NCI-H748 treated with DMSO at 0.1 percent for 48 hours (cell line): ENCODE results near the gene ZNF567.
A peak's percentile ranks its signal among the peaks of the same experiment; 100 is the strongest.
"Not testable (repeated sequence)": the region's sequence is repeated elsewhere in the genome, so short reads cannot be mapped to it uniquely, and the experiment has no call there.

Source experiments
- DNase-seq: peaks from one replicate; lab custom pipeline; 2025; lab: John Stamatoyannopoulos, UW

Gene ZNF567

GRCh38 chr19:36687214-36688056, at the start of gene ZNF567:
TSS of gene ZNF567 (plus strand) at chr19:36687612. CDS start at chr19:36694868, 7,256 bp downstream.
- peak; percentile 94 for DNase-seq

- DNase-seq = no peak
These were observed 48.4 kb upstream of the ZNF567 start for GRCh38 chr19:36638862-36639510.

DNA sequence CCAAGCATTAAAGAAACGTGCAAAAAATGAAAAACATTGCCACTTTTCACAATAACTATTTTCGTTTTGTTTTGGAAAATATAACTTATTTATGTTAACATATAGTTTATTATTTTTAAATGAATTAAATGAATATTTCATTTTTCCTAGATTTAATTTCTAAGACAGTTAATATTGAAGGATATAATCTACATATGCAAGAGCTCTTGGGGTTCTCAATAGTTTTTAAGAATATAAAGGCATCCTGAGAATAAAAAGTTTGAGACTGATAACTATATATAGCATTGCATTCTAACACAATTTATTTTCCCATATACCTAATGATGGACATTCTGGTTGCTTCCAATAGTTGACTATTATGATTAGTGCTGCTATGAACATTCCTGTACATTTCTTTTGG, 40.7 kb upstream of the ZNF567 start:
- DNase-seq = no peak

- peak; percentile 64 for DNase-seq
These were observed 34.5 kb upstream of the ZNF567 start for GRCh38 chr19:36652958-36653357.

- no peak for DNase-seq
These were observed 21.6 kb upstream of the ZNF567 start for GRCh38 chr19:36665832-36666231.

- DNase-seq = no peak
These were observed 18.8 kb upstream of the ZNF567 start for GRCh38 chr19:36668646-36669045.

- no peak for DNase-seq
These were observed 15.0 kb upstream of the ZNF567 start for GRCh38 chr19:36672368-36672767.

- no peak for DNase-seq
These were observed 13.2 kb upstream of the ZNF567 start for GRCh38 chr19:36674201-36674600.

GRCh38 chr19:36679455-36679854, 8.0 kb upstream of the ZNF567 start:
- DNase-seq = no peak

GRCh38 chr19:36685835-36686234, 1.6 kb upstream of the ZNF567 start:
- no peak for DNase-seq

DNA sequence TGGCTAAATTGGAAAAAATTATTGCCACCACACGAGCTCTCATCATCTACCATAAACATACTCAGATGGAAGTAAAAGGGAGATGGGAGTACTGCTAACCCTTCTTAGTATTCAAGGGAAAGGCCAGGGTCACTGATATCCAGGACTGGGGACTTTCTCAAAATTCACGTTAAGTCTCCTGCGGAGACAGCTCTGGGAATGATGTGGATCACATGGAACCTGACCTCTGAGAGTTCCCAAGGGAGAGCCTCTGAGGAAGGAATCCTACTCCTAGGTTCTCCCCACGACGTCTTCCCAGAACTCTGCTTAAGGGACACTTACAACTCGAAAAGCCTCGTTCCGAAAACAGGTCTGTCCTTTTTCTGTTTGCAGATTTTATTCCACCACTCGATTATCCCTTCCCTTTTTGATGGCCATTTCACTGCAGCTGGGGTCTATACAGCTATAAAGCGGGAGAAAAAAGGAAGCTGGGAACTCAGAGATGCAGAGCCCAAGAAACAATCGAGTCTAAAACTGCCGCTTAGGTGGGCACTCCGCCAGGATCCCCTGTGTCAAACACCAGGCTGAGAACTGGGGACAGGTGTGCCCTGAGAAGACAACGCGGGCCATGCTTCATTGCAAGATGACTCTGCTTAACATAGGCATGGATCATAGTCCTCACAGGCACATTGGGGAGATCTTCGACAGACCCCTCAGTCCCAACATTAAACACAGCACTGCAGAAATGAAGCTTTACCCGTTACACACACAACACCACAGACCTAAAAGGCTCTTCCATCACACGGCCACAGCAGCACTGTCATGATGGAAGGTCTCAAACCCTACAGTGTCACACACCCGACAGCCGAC, 823 bp upstream of the ZNF567 start:
- peak; percentile 28 for DNase-seq

DNA sequence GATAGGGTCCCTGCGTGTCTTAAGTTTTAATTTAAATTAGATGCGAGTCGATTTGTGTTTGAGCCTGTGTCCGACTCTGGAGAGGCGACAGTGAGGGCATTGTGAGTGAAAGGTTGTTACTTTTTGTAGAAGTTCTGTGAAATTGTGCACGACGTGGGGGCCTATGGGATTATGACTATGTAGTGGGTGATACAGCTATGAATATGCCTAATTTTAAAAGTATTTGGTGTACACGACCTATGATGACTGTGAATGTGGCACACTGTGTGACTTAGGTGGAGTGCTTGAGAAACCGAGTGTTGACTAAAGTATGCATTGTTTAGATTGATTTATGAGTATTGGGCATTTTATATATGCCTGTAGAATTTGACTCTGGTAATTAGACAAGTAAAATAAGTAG, 646 bp downstream of the ZNF567 start:
- no peak for DNase-seq

GRCh38 chr19:36707134-36707533, 19.7 kb downstream of the ZNF567 start:
- DNase-seq = no peak

DNA sequence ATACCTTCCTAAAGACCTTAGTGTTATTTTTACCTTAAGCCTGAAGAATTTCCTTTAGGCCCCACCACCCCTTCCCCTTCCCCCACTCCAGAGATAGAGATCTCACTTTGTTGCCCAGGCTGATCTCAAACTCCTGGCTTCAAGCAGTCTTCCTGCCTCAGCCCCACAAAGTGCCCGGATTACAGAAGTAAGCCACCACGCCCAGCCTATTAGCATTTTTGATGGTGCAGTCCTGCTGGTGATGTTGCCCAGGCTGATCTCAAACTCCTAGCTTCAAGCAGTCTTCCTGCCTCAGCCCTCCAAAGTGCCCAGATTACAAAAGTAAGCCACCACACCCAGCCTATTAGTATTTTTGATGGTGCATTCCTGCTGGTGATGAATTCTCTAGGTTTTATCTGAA, 22.0 kb downstream of the ZNF567 start:
- DNase-seq = no peak

DNA sequence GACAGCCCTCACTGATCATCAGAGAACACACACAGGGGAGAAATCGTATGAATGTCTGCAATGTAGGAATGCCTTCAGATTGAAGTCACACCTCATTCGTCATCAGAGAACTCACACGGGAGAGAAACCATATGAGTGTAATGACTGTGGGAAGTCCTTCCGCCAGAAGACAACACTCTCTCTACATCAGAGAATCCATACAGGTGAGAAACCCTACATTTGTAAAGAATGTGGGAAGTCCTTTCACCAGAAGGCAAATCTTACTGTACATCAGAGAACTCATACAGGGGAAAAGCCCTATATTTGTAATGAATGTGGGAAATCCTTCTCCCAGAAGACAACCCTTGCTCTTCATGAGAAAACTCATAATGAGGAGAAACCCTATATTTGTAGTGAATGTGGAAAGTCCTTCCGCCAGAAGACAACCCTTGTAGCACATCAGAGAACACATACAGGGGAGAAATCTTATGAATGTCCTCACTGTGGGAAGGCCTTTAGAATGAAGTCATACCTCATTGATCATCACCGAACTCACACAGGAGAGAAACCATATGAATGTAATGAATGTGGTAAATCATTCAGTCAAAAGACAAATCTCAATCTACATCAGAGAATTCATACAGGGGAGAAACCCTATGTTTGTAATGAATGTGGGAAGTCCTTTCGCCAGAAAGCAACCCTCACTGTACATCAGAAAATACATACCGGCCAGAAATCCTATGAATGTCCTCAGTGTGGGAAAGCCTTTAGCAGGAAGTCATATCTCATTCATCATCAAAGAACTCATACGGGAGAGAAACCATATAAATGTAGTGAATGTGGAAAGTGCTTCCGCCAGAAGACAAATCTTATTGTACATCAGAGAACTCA, 32.5 kb downstream of the ZNF567 start:
- DNase-seq = no peak

- not testable (repeated sequence) for DNase-seq
These were observed 48.8 kb downstream of the ZNF567 start for GRCh38 chr19:36736166-36736565.

DNA sequence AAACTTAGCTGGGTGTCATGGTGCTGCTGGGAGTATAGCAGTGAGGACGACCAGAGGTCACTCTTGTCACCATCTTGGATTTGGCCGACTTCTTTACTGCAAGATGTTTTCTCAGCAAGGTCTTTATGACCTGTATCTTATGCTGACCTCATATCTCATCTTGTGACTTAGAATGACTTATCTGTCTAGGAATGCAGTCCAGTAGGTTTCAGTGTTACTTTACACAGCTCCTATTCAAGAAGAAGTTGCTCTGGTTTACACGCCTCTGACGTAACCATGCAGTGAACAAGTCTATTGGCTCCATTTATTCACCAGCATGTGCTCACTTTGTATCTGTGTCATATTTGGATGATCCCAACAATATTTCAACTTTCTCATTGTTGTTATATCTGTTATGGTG, 58.5 kb downstream of the ZNF567 start:
- no peak for DNase-seq

- no peak for DNase-seq
These were observed 60.3 kb downstream of the ZNF567 start for GRCh38 chr19:36747750-36748149.

DNA sequence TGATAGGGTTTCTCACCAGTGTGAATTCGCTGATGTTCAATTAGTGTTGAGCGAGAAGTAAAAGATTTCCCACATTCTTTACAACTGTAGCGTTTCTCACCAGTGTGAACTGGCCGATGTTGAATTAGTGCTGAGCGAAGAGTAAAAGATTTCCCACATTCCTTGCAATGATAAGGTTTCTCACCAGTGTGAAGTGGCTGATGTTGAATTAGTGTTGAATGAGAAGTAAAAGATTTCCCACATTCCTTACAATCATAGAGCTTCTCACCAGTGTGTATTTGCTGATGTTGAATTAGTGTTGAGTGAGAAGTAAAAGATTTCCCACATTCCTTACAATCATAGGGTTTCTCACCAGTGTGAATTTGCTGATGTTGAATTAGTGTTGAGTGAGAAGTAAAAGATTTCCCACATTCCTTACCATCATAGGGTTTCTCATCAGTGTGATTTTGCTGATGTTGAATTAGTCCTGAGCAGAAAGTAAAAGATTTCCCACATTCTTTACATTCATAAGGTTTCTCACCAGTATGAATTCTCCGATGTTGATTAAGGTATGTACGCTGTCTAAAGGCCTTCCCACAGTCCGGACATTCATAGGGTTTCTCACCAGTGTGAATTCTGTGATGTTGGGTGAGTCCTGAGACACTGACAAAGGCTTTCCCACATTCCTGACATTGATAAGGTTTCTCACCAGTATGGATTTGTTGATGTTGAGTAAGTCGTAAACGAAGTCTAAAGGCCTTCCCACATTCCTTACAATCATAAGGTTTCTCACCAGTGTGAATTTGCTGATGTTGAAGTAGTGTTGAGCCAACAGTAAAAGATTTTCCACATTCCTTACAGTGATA, 61.2 kb downstream of the ZNF567 start:
- no peak for DNase-seq

- not testable (repeated sequence) for DNase-seq
These were observed 62.2 kb downstream of the ZNF567 start for GRCh38 chr19:36749613-36750012.
